Measurements from ENCODE around the gene PCP2.

Gene PCP2

GRCh38 chr19:7622933-7623685 is 10.4 kb downstream of the PCP2 start:
- DNase-seq (ENCODE audit: low read depth), result no peak
- H3K4me3 ChIP-seq (ENCODE audit: low read length), result no peak overlapping the region
- no peak for TF ChIP-seq CTCF (conservative IDR thresholded peaks at IDR 0.05; ENCODE audit: low read length)

GRCh38 chr19:7620442-7621412 is 12.8 kb downstream of the PCP2 start:
- no peak overlapping the region for H3K4me3 ChIP-seq (ENCODE audit: low read length)
- no peak for TF ChIP-seq CTCF (conservative IDR thresholded peaks at IDR 0.05; ENCODE audit: low read length)
- DNase-seq (ENCODE audit: low read depth), result no peak

- DNase-seq (ENCODE audit: low read depth), result no peak
- no peak for TF ChIP-seq CTCF (conservative IDR thresholded peaks at IDR 0.05; ENCODE audit: low read length)
- no peak overlapping the region for H3K4me3 ChIP-seq (ENCODE audit: low read length)
These were observed 13.7 kb downstream of the PCP2 start for GRCh38 chr19:7619671-7620441.

DNA sequence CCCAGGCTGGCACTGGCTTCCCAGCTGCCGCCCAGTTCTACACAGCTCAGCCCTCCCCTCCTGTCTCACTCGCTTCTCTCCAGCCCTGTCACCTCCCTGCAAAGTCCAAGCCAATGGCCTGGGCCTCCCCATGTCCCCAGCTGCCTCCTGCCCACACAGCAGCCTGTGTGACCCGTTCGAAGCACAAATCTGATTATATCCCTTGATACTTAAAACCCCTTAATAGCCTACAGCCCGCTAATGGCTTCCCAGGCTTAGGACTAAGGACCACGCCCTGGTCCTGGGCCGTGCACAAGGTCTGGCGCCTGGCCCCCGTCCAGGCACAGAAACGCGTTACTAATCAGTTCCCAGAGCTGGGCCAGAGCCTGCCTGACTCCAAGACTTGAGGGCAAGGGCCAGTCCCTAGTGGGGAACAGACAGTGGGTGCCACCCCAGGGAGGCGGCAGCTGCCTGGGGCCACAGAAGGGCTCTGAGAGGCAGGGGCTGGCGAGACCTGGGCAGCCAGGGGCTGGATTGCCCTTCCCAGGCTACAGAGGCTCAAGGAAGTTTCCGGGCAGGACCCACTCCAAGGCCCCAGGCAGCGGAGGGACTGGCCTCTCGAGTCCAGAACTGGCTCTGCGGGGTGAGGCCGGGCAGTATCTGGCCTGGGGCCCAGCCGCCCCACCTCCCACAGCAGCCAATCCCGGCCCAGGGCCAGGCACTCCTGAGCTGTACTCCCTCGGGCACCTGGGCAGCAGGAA is 14.6 kb downstream of the PCP2 start:
- DNase-seq (ENCODE audit: low read depth), result no peak
- TF ChIP-seq CTCF (conservative IDR thresholded peaks at IDR 0.05; ENCODE audit: low read length), result no peak
- H3K4me3 ChIP-seq (ENCODE audit: low read length), result no peak overlapping the region

DNA sequence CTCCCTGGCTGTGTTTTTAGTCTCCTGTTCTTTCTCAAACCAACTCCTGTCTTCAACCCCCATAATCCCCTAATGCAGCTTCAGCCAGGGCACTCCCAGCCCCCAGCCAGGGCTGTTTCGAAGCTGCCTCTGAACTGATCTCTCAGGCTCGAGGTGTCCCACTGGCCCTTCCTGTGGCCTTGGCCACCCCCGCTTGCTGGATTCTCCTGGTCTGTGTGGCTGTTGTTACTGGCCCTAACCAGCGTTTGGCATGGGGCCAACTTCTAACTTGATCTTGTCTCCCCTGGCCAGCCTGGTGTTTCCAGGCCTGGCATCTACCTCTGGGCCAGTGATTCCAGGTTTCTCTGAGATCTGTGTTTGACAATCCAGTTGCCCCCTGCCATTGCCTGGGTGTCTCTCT is 15.2 kb downstream of the PCP2 start:
- no peak overlapping the region for H3K4me3 ChIP-seq (ENCODE audit: low read length)
- no peak for DNase-seq (ENCODE audit: low read depth)
- TF ChIP-seq CTCF (conservative IDR thresholded peaks at IDR 0.05; ENCODE audit: low read length), result no peak

DNA sequence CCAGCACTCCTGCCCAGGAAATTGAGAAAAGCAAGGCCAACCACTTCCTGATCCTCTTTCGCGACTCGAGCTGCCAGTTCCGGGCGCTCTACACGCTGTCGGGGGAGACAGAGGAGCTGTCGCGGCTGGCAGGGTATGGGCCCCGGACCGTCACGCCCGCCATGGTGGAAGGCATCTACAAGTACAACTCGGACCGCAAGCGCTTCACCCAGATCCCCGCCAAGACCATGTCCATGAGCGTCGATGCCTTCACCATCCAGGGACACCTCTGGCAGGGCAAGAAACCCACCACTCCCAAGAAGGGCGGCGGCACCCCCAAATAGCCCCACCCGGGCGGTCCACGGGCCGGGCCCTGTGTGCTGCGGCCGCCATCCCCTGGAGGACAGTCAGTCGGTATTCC is 15.8 kb downstream of the PCP2 start:
- H3K4me3 ChIP-seq (ENCODE audit: low read length), result no peak overlapping the region
- DNase-seq (ENCODE audit: low read depth), result no peak
- TF ChIP-seq CTCF (conservative IDR thresholded peaks at IDR 0.05; ENCODE audit: low read length), result no peak

All from AG10803 (cell line).